GM12878 (cell line): ENCODE measurements around the gene TCERG1. TPM values are rescaled to one million over a fixed set of nuclear protein-coding genes. Genes with fewer than 3 reads are reported as not detected.

Experiments
- ATAC-seq: fragments of 200-7000 bp; cut with Tn5 transposase; 3 replicates; pipeline ENCODE4 v1.9.1; 2020; ENCODE audit warnings: mild to moderate bottlenecking, moderate library complexity
- BruUV-seq: library from RNA; stranded (reverse); fragments of 400-500 nt; replicated peaks from 2 replicates; lab custom pipeline; 2021; lab: Mats Ljungman, UMichigan
- CTCF ChIA-PET: fragments of 300-600 bp; sonication (Branson Sonifier 250); formaldehyde crosslinking; extraction: SDS; loops from one replicate; lab custom pipeline; 2021; ENCODE audit warnings: inconsistent platforms; lab: Yijun Ruan, JAX
- POLR2A ChIA-PET: fragments of 350-600 bp; formaldehyde crosslinking; extraction: SDS; loops from one replicate; lab custom pipeline; 2021; ENCODE audit warnings: inconsistent platforms; lab: Charles Lee
- RAD21 ChIA-PET: fragments of 300-600 bp; sonication (Branson Sonifier 250); formaldehyde crosslinking; loops from one replicate; lab custom pipeline; 2023; ENCODE audit warnings: antibody characterized with exemption; ENCODE audit not compliant: unreplicated experiment; lab: Charles Lee
- SMC1A ChIA-PET: fragments of 300-600 bp; sonication (Branson Sonifier 250); formaldehyde crosslinking; loops from one replicate; lab custom pipeline; 2023; ENCODE audit not compliant: unreplicated experiment, uncharacterized antibody; lab: Charles Lee
- DNase-seq: peaks from one replicate; pipeline ENCODE4 v3.0.0-alpha.2; 2011; ENCODE audit warnings: low read depth, low spot score
- FAIRE-seq: peaks from 3 replicates; lab custom pipeline; 2011; peaks lifted over from hg19 to GRCh38; lab: Jason Lieb, UNC
- H2AFZ ChIP-seq: 2 replicates; pipeline ENCODE4 v1.6.0; 2011; ENCODE audit warnings: low read depth, low read length, control low read depth; ENCODE audit not compliant: control insufficient read depth
- H3K27ac ChIP-seq: 2 replicates; pipeline ENCODE4 v1.5.1; 2011; ENCODE audit warnings: control low read depth; ENCODE audit not compliant: control insufficient read depth, insufficient read depth
- H3K27me3 ChIP-seq, 2 experiments: replicated peaks in 1 of 2; 2 replicates each; pipeline versions ENCODE4 v1.6.0 to v1.6.1; 2011; ENCODE audit warnings: low read length in 1 of 2; ENCODE audit not compliant: control insufficient read depth in 2 of 2, insufficient read depth in 2 of 2
- H3K36me3 ChIP-seq, 2 experiments: 2 replicates each; pipeline ENCODE4 v1.5.1; 2011; ENCODE audit warnings: low read length in 1 of 2; ENCODE audit not compliant: control insufficient read depth in 2 of 2, insufficient read depth in 2 of 2
- H3K4me1 ChIP-seq: 2 replicates; pipeline ENCODE4 v1.6.1; 2011; ENCODE audit warnings: mild to moderate bottlenecking, low read length, moderate library complexity, mixed read lengths; ENCODE audit not compliant: control insufficient read depth, insufficient read depth
- H3K4me2 ChIP-seq: 2 replicates; pipeline ENCODE4 v1.6.0; 2011; ENCODE audit warnings: control low read depth; ENCODE audit not compliant: control insufficient read depth, insufficient read depth
- H3K4me3 ChIP-seq: fragments of 200-600 bp; sonication (generic); 2 replicates; pipeline ENCODE4 v1.5.1; 2016
- H3K79me2 ChIP-seq: 2 replicates; pipeline ENCODE4 v1.6.0; 2011; ENCODE audit warnings: low read length; ENCODE audit not compliant: control insufficient read depth, insufficient read depth
- H3K9ac ChIP-seq: 2 replicates; pipeline ENCODE4 v1.8.0; 2011; ENCODE audit warnings: low read length, control low read depth, mixed read lengths; ENCODE audit not compliant: control insufficient read depth, insufficient read depth
- H3K9me3 ChIP-seq: replicated peaks from 3 replicates; pipeline ENCODE4 v1.5.1; 2011; ENCODE audit warnings: mild to moderate bottlenecking, low read length; ENCODE audit not compliant: control insufficient read depth, insufficient read depth
- H4K20me1 ChIP-seq: 2 replicates; pipeline ENCODE4 v1.6.0; 2011; ENCODE audit not compliant: control insufficient read depth, insufficient read depth
- CHD4 ChIP-seq: fragments of 200-600 bp; sonication (generic); IDR thresholded peaks from 2 replicates; pipeline ENCODE4 v1.6.1; 2016; ENCODE audit warnings: mild to moderate bottlenecking
- EED ChIP-seq: sonication (generic); IDR thresholded peaks from 2 replicates; pipeline ENCODE4 v1.6.1; 2016; ENCODE audit warnings: antibody characterized with exemption, low read depth
- RAD21 ChIP-seq: IDR thresholded peaks from 2 replicates; pipeline ENCODE4 v1.6.1; 2011; ENCODE audit warnings: mild to moderate bottlenecking, low read depth, low read length, moderate library complexity; ENCODE audit not compliant: insufficient read depth
- RUNX3 ChIP-seq: IDR thresholded peaks from 2 replicates; pipeline ENCODE4 v1.6.1; 2012; ENCODE audit warnings: low read length, inconsistent platforms
- SMAD5 ChIP-seq: IDR thresholded peaks from 2 replicates; pipeline ENCODE4 v1.6.1; 2016; ENCODE audit warnings: antibody characterized with exemption, low read depth
- SMARCA5 ChIP-seq: fragments of 450-650 bp; IDR thresholded peaks from 2 replicates; pipeline ENCODE4 v1.6.1; 2017; ENCODE audit warnings: mild to moderate bottlenecking
- SMC3 ChIP-seq: IDR thresholded peaks from 2 replicates; pipeline ENCODE4 v1.6.1; 2011; ENCODE audit warnings: low read length, improper control_type of control experiment, borderline replicate concordance
- WGBS: methylation state at CpG from one replicate; pipeline ENCODE4 v1.1.6; 2016; ENCODE audit warnings: low lambda C conversion rate; ENCODE audit not compliant: insufficient replicate concordance, insufficient coverage; ENCODE audit errors: missing lambda C conversion rate; 5-methylcytosine and 5-hydroxymethylcytosine counted together
- in situ Hi-C: fragments of 300-500 bp; cut with MboI; formaldehyde crosslinking; loops from 9 replicates; pipeline ENCODE4 v1.14.3; 2018; ENCODE audit warnings: mixed read lengths
- intact Hi-C: fragments of 100-400 bp; cut with micrococcal nuclease; formaldehyde crosslinking; loops from one replicate; pipeline ENCODE4 v1.14.2; 2022; ENCODE audit not compliant: unreplicated experiment
- polyA plus RNA-seq, 11 experiments: library from polyadenylated mRNA; depleted of rRNA in 4 of 11; unstranded in 6 of 11; stranded (reverse) in 5 of 11; fragments of >200 nt; fragmentation: Nextera tagmentation in 4 of 11; fragmentation: Illumina TruSeq in 1 of 11; extraction: Ambion mirVana in 4 of 11; extraction: Trizol in 1 of 11; gene quantifications; 1 replicate in 1 of 11; 2 replicates in 10 of 11; pipeline versions ENCODE4 v1.2.1 to v1.2.3, GENCODE V29; 2011 to 2016; ENCODE audit warnings: inconsistent platforms in 2 of 11, missing spikeins in 2 of 11, low read depth in 1 of 11
- total RNA-seq, 4 experiments: library from RNA; depleted of rRNA in 3 of 4; stranded (reverse); fragments of >200 nt in 3 of 4; fragmentation: Illumina TruSeq in 1 of 4; extraction: Trizol in 1 of 4; gene quantifications; 2 replicates each; pipeline versions ENCODE4 v1.2.1 to v1.2.3, GENCODE V29; 2013 to 2021
- TF ChIP-seq, protein P1 (sequence below), 3 experiments: IDR thresholded peaks in 2 of 3; conservative IDR thresholded peaks in 1 of 3; 2 replicates each; pipeline ENCODE4 v1.5.1; 2011; ENCODE audit warnings: low read depth in 3 of 3, low read length in 3 of 3, mild to moderate bottlenecking in 3 of 3, control low read depth in 2 of 3, moderate library complexity in 2 of 3, inconsistent platforms in 1 of 3, mixed read lengths in 1 of 3; ENCODE audit not compliant: control insufficient read depth in 2 of 3, insufficient read depth in 1 of 3; ENCODE audit errors: extremely low read depth in 1 of 3
- TF ChIP-seq, protein P2 (sequence below): fragments of 450-650 bp; IDR thresholded peaks from 2 replicates; pipeline ENCODE4 v1.6.1; 2017; ENCODE audit warnings: mild to moderate bottlenecking, moderate library complexity

The TCERG1 gene
- total and polyA plus RNA-seq, 10 of the 15 experiments (the other 5 are each of a cell fraction or from before 2014, with no cell fraction given) = 51.5 to 131 (median 91.6) TPM

DNA sequence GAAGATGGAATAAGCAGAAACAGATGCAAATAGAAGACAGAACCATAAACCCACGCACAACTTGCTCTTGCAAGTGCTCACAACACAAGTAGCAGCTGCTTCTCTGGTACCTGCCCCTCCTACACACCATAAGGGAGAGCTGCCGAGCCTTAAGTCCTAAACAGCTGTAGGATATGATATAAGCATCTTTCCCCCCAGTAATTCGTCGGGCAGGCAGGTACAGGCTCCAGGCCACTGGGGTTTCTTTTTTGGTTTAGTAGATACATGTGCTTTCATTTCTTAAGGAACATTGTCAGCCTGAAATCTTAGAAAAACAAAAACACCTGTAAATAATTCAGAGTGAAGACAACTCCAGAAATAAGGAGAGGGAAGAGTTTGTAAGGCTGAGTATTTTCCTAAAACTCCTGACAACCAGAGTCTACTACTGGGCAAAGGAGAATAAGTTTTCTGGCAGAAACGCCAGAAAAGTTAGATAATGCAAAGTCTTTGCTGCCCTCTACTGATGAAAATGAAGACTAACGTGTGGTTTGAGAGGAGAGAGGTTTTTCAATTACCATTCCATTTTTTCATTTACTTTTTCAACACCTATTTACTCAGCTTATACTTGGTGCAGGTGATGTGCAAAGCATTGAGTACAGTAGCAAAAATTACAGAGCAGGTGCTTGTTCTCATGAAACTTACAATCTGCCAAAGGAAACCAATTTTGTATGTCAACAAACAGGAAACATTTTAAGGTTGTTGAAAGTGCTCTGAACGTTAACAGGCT, 20.1 kb upstream of the TCERG1 start:
- POLR2A ChIA-PET = no interaction called here
- Histone ChIP-seq H3K36me3 (no peaks in the 10 kb centered on the region), H3K4me1 (no peaks in the 10 kb centered on the region), H3K9me3 (no peaks in the 10 kb centered on the region), H3K4me2 (no peak overlapping the region), H3K79me2 (no peaks in the 10 kb centered on the region), H3K4me3 (no peak overlapping the region), H3K27me3 (no peaks in the 10 kb centered on the region; a peak in 2 of 4 replicates), H4K20me1 (no peaks in the 10 kb centered on the region), H3K27ac (no peak overlapping the region)
- peak; percentile 96 for FAIRE-seq
- SMC1A ChIA-PET = interaction anchor here (1.0 to 1.1 kb wide), 3 partner anchors 21 to 729 kb away, joined by 3 read pairs; no protein-coding TSS in a partner anchor
- CTCF ChIA-PET = interaction anchor here (0.6 to 2.7 kb wide), 11 partner anchors 8 to 747 kb away, joined by 3 to 10 read pairs (median 4); no protein-coding TSS in a partner anchor
- in situ Hi-C loops = loop anchor here (10.0 to 25.0 kb wide), 2 partner anchors 140 to 742 kb away; no protein-coding TSS in a partner anchor
- RAD21 ChIA-PET = no interaction called here
- WGBS = 14% methylated on average over 7 of the region's 7 CpGs
- no peak for DNase-seq
- TF ChIP-seq CHD4 = no peak
- TF ChIP-seq, protein P1, sequence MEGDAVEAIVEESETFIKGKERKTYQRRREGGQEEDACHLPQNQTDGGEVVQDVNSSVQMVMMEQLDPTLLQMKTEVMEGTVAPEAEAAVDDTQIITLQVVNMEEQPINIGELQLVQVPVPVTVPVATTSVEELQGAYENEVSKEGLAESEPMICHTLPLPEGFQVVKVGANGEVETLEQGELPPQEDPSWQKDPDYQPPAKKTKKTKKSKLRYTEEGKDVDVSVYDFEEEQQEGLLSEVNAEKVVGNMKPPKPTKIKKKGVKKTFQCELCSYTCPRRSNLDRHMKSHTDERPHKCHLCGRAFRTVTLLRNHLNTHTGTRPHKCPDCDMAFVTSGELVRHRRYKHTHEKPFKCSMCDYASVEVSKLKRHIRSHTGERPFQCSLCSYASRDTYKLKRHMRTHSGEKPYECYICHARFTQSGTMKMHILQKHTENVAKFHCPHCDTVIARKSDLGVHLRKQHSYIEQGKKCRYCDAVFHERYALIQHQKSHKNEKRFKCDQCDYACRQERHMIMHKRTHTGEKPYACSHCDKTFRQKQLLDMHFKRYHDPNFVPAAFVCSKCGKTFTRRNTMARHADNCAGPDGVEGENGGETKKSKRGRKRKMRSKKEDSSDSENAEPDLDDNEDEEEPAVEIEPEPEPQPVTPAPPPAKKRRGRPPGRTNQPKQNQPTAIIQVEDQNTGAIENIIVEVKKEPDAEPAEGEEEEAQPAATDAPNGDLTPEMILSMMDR (IDR thresholded peaks at IDR 0.05 in 2 of 3, conservative IDR thresholded peaks at IDR 0.05 in 1 of 3; ENCODE audit: control insufficient read depth in 2 of 3, extremely low read depth in 1 of 3, insufficient read depth in 1 of 3, low read depth in 3 of 3, low read length in 3 of 3) = peak; percentile 57 to 77 (median 62); a peak in 5 of 6 replicates
- TF ChIP-seq, protein P2, sequence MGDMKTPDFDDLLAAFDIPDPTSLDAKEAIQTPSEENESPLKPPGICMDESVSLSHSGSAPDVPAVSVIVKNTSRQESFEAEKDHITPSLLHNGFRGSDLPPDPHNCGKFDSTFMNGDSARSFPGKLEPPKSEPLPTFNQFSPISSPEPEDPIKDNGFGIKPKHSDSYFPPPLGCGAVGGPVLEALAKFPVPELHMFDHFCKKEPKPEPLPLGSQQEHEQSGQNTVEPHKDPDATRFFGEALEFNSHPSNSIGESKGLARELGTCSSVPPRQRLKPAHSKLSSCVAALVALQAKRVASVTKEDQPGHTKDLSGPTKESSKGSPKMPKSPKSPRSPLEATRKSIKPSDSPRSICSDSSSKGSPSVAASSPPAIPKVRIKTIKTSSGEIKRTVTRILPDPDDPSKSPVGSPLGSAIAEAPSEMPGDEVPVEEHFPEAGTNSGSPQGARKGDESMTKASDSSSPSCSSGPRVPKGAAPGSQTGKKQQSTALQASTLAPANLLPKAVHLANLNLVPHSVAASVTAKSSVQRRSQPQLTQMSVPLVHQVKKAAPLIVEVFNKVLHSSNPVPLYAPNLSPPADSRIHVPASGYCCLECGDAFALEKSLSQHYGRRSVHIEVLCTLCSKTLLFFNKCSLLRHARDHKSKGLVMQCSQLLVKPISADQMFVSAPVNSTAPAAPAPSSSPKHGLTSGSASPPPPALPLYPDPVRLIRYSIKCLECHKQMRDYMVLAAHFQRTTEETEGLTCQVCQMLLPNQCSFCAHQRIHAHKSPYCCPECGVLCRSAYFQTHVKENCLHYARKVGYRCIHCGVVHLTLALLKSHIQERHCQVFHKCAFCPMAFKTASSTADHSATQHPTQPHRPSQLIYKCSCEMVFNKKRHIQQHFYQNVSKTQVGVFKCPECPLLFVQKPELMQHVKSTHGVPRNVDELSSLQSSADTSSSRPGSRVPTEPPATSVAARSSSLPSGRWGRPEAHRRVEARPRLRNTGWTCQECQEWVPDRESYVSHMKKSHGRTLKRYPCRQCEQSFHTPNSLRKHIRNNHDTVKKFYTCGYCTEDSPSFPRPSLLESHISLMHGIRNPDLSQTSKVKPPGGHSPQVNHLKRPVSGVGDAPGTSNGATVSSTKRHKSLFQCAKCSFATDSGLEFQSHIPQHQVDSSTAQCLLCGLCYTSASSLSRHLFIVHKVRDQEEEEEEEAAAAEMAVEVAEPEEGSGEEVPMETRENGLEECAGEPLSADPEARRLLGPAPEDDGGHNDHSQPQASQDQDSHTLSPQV = no peak
- no peak for TF ChIP-seq SMAD5
- no peak for TF ChIP-seq EED
- TF ChIP-seq SMARCA5 = no peak
- TF ChIP-seq SMC3 = peak; percentile 65; the same call in 1 of the 2 replicates
- TF ChIP-seq RUNX3 = peak; percentile 66
- peak; percentile 82 for TF ChIP-seq RAD21
- TF ChIP-seq, all 136 proteins: peak for 4
- H3K9ac ChIP-seq = no peak overlapping the region
- ATAC-seq = peak; percentile 88
- no TSS peak for BruUV-seq
- intact Hi-C loops = loop anchor here (1.0 to 5.0 kb wide), 3 partner anchors 136 to 744 kb away; no protein-coding TSS in a partner anchor
- peak overlapping the region; percentile 37 for H2AFZ ChIP-seq
